ENCODE results near the gene CLPTM1. TPM values are rescaled to one million over a fixed set of nuclear protein-coding genes. Genes with fewer than 3 reads are reported as not detected.
A peak's percentile ranks its signal among the peaks of the same experiment; 100 is the strongest.
"Not testable (repeated sequence)": the region's sequence is repeated elsewhere in the genome, so short reads cannot be mapped to it uniquely, and the experiment has no call there.

The CLPTM1 gene
- total RNA-seq, 3 donors from 2014 or later = 42.0 to 70.5 (median 60.2) TPM

GRCh38 chr19:44924243-44924725, 30.9 kb upstream of the CLPTM1 start:
- no peaks in the 10 kb centered on the region for H3K4me1 ChIP-seq
- no peak for TF ChIP-seq POLR2A (IDR thresholded peaks at IDR 0.05)
- TF ChIP-seq POLR2AphosphoS5 (IDR thresholded peaks at IDR 0.05) = no peak
- TF ChIP-seq CTCF (IDR thresholded peaks at IDR 0.05) = no peak
- H3K36me3 ChIP-seq = no peaks in the 10 kb centered on the region
- peak overlapping the region in 1 of 2 donors; percentile 87 for H3K27ac ChIP-seq
- H3K27me3 ChIP-seq = no peaks in the 10 kb centered on the region
- H3K4me3 ChIP-seq = no peak overlapping the region
- H3K9me3 ChIP-seq = no peaks in the 10 kb centered on the region
- no peak for DNase-seq (ENCODE audit: low spot score in 2 of 2)
- intact Hi-C loops (cut with DNase I; ENCODE audit: low total_unique reads) = no loop called here

GRCh38 chr19:44925114-44925891, 29.9 kb upstream of the CLPTM1 start:
- Histone ChIP-seq H3K4me1 (no peaks in the 10 kb centered on the region), H3K27me3 (no peaks in the 10 kb centered on the region), H3K9me3 (no peaks in the 10 kb centered on the region), H3K27ac (peak overlapping the region; percentile 55 to 87), H3K36me3 (no peaks in the 10 kb centered on the region), H3K4me3 (no peak overlapping the region)
- TF ChIP-seq POLR2AphosphoS5 (IDR thresholded peaks at IDR 0.05) (peak in 2 of 3 donors; percentile 64 to 93), CTCF (IDR thresholded peaks at IDR 0.05) (no peak)
- DNase-seq (ENCODE audit: low spot score in 2 of 2) = peak in 1 of 2 donors; percentile 75
- intact Hi-C loops (cut with DNase I; ENCODE audit: low total_unique reads) = no loop called here

GRCh38 chr19:44926245-44927077, 28.7 kb upstream of the CLPTM1 start:
- peak overlapping the region in 1 of 2 donors; percentile 87 for H3K27ac ChIP-seq
- intact Hi-C loops (cut with DNase I; ENCODE audit: low total_unique reads); DNase-seq (ENCODE audit: low spot score in 2 of 2); H3K36me3 ChIP-seq; H3K9me3 ChIP-seq; H3K27me3 ChIP-seq; H3K4me1 ChIP-seq: not testable (repeated sequence)
- H3K4me3 ChIP-seq = peak overlapping the region in 1 of 3 donors; percentile 58

GRCh38 chr19:44927746-44928145, 27.4 kb upstream of the CLPTM1 start:
- Histone ChIP-seq H3K9me3 (no peaks in the 10 kb centered on the region), H3K4me3 (no peak overlapping the region), H3K27ac (peak overlapping the region in 1 of 2 donors; percentile 87), H3K27me3 (no peaks in the 10 kb centered on the region), H3K36me3 (no peaks in the 10 kb centered on the region), H3K4me1 (no peaks in the 10 kb centered on the region)
- intact Hi-C loops (cut with DNase I; ENCODE audit: low total_unique reads) = no loop called here
- no peak for DNase-seq (ENCODE audit: low spot score in 2 of 2)
- TF ChIP-seq POLR2A (IDR thresholded peaks at IDR 0.05) (no peak), CTCF (IDR thresholded peaks at IDR 0.05) (no peak), POLR2AphosphoS5 (IDR thresholded peaks at IDR 0.05) (no peak)

- H3K9me3 ChIP-seq = no peaks in the 10 kb centered on the region
- intact Hi-C loops (cut with DNase I; ENCODE audit: low total_unique reads) = no loop called here
- no peaks in the 10 kb centered on the region for H3K27me3 ChIP-seq
- no peak overlapping the region for H3K4me3 ChIP-seq
- no peak for TF ChIP-seq CTCF (IDR thresholded peaks at IDR 0.05)
- TF ChIP-seq POLR2AphosphoS5 (IDR thresholded peaks at IDR 0.05) = no peak
- TF ChIP-seq POLR2A (IDR thresholded peaks at IDR 0.05) = no peak
- DNase-seq (ENCODE audit: low spot score in 2 of 2) = no peak
- no peak overlapping the region for H3K27ac ChIP-seq
- no peaks in the 10 kb centered on the region for H3K4me1 ChIP-seq
- H3K36me3 ChIP-seq = no peaks in the 10 kb centered on the region
Observed at GRCh38 chr19:44930088-44930487, 25.1 kb upstream of the CLPTM1 start.

Measured in breast epithelium (tissue), 4 donors.